ENCODE results near the gene GRM1. TPM values are rescaled to one million over a fixed set of nuclear protein-coding genes. Genes with fewer than 3 reads are reported as not detected.
"Not testable (repeated sequence)": the region's sequence is repeated elsewhere in the genome, so short reads cannot be mapped to it uniquely, and the experiment has no call there.

Gene GRM1
- total and polyA plus RNA-seq, 4 donors, result 0.02 to 0.12 (median 0.06) TPM

DNA sequence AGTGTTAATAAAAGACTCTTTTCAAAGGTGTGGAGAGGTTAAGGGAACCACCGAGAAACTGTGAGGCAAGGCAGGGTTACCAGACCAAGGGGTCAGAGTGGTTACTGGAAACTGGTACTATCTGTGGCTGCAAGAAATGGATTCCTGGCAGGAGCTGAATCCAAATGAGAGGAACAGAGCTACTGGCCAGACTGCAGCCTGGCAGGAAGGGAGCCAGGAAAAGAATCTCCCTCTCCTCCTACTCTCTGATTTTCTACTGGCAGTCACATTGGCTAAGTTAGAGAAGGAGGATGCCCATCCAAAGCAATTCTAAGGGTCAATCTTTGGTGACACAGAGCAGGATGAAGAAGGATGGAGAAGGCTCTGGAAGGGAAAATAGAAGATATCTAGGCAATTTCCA lies 211.5 kb downstream of the GRM1 start:
- Histone ChIP-seq H3K4me3 (no peak overlapping the region), H3K4me1 (ENCODE audit: control insufficient read depth in 5 of 5, insufficient read depth in 5 of 5, low read length in 5 of 5) (no peaks in the 10 kb centered on the region), H3K9ac (ENCODE audit: insufficient read depth in 1 of 2, low read length in 2 of 2) (no peak overlapping the region), H3K27ac (ENCODE audit: low read depth in 1 of 2, low read length in 1 of 2) (no peak overlapping the region), H3K9me3 (ENCODE audit: control insufficient read depth in 4 of 4, insufficient read depth in 3 of 4, low read length in 3 of 4) (peaks cover 0 to 2% (median 0%) of the 10 kb centered on the region in 4 donors), H3K27me3 (ENCODE audit: control insufficient read depth in 3 of 3, insufficient read depth in 3 of 3, low read length in 2 of 3) (no peaks in the 10 kb centered on the region), H3K36me3 (ENCODE audit: control insufficient read depth in 4 of 4, insufficient read depth in 4 of 4, low read length in 4 of 4) (no peaks in the 10 kb centered on the region)
- DNase-seq, result no peak
- ATAC-seq (ENCODE audit: insufficient read depth, low FRiP score), result no peak
- 78 to 91% methylated on average over 1 of the region's 1 CpG for WGBS, 2 donors
- TF ChIP-seq, protein P1, sequence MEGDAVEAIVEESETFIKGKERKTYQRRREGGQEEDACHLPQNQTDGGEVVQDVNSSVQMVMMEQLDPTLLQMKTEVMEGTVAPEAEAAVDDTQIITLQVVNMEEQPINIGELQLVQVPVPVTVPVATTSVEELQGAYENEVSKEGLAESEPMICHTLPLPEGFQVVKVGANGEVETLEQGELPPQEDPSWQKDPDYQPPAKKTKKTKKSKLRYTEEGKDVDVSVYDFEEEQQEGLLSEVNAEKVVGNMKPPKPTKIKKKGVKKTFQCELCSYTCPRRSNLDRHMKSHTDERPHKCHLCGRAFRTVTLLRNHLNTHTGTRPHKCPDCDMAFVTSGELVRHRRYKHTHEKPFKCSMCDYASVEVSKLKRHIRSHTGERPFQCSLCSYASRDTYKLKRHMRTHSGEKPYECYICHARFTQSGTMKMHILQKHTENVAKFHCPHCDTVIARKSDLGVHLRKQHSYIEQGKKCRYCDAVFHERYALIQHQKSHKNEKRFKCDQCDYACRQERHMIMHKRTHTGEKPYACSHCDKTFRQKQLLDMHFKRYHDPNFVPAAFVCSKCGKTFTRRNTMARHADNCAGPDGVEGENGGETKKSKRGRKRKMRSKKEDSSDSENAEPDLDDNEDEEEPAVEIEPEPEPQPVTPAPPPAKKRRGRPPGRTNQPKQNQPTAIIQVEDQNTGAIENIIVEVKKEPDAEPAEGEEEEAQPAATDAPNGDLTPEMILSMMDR (IDR thresholded peaks at IDR 0.05; ENCODE audit: control extremely low read depth, extremely low read depth), result no peak

DNA sequence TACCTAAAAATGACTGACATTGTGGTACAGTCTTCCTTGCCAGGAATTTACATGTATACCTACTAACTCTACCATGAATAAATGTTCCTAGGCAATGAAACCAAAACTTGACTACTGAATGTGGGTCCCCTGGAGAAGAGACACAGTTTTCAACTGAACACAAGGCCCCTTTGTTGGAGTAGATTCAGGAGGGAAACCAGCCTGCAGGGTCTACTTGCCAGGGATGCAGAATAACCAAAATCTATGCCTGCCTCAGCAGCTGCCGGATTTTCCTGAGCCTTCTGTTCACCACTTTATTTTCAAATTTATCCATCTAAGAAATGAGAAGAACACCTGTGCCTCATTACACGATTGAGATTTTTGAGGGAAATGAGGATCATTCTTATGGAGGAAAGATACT lies 211.9 kb downstream of the GRM1 start:
- ATAC-seq (ENCODE audit: insufficient read depth, low FRiP score) (no peak), DNase-seq (no peak)
- H3K27me3 ChIP-seq (ENCODE audit: control insufficient read depth in 3 of 3, insufficient read depth in 3 of 3, low read length in 2 of 3), result no peaks in the 10 kb centered on the region
- no peak overlapping the region for H3K27ac ChIP-seq (ENCODE audit: low read depth in 1 of 2, low read length in 1 of 2)
- no peaks in the 10 kb centered on the region for H3K36me3 ChIP-seq (ENCODE audit: control insufficient read depth in 4 of 4, insufficient read depth in 4 of 4, low read length in 4 of 4)
- no peak overlapping the region for H3K4me3 ChIP-seq
- peaks cover 0 to 2% (median 0%) of the 10 kb centered on the region in 4 donors for H3K9me3 ChIP-seq (ENCODE audit: control insufficient read depth in 4 of 4, insufficient read depth in 3 of 4, low read length in 3 of 4)
- TF ChIP-seq, protein P1 (IDR thresholded peaks at IDR 0.05; ENCODE audit: control extremely low read depth, extremely low read depth), result no peak
- WGBS, 2 donors, result 89% methylated on average over 2 of the region's 2 CpGs
- no peaks in the 10 kb centered on the region for H3K4me1 ChIP-seq (ENCODE audit: control insufficient read depth in 5 of 5, insufficient read depth in 5 of 5, low read length in 5 of 5)
- H3K9ac ChIP-seq (ENCODE audit: insufficient read depth in 1 of 2, low read length in 2 of 2), result no peak overlapping the region

DNA sequence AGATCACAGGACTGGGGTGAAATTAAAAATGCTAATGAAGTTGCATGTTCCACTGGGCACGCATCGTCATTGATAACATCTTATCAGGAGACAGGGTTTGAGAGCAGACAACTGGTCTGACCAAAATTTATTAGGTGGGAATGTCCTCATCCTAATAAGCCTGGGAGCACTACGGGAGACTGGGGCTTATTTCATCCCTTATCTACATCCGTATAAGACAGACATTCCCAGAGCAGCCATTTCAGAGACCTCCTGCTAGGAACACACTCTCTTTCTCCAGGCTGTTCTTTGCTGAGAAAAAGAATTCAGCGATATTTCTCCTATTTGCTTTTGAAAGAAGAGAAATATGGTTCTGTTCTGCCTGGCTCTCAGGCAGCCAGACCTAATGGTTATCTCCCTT lies 214.8 kb downstream of the GRM1 start:
- not testable (repeated sequence) for H3K9me3 ChIP-seq (ENCODE audit: control insufficient read depth in 4 of 4, insufficient read depth in 3 of 4, low read length in 3 of 4); ATAC-seq (ENCODE audit: insufficient read depth, low FRiP score); H3K36me3 ChIP-seq (ENCODE audit: control insufficient read depth in 4 of 4, insufficient read depth in 4 of 4, low read length in 4 of 4); H3K27me3 ChIP-seq (ENCODE audit: control insufficient read depth in 3 of 3, insufficient read depth in 3 of 3, low read length in 2 of 3); H3K27ac ChIP-seq (ENCODE audit: low read depth in 1 of 2, low read length in 1 of 2); DNase-seq; H3K4me1 ChIP-seq (ENCODE audit: control insufficient read depth in 5 of 5, insufficient read depth in 5 of 5, low read length in 5 of 5); H3K4me3 ChIP-seq; H3K9ac ChIP-seq (ENCODE audit: insufficient read depth in 1 of 2, low read length in 2 of 2)
- WGBS, 2 donors, result 83 to 90% methylated on average over 5 of the region's 5 CpGs

DNA sequence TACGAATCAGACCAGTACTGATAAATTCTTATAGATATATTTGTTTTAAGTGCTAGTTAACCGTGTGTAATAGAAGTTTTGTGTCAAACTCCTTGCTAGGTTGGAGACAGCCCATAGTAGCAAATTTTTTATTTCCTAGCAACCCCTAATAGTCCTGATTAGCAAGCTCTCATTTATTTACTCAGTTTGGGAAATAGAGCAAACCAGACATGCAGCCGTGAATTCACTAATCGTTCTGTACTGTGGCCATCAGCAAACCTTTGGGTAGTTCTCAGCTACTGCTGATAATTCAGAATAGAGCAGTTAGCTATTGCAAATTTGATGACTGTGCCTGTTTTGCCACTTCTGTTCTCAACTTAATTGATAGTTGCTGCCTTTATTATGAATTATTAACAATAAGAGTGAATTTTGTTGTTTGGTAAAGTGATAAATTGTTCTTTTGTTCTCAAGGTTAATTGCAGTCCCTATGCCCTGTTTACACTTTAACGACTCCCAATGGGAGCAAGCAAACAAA lies 215.8 kb downstream of the GRM1 start:
- H3K4me3 ChIP-seq, result no peak overlapping the region
- no peaks in the 10 kb centered on the region for H3K4me1 ChIP-seq (ENCODE audit: control insufficient read depth in 5 of 5, insufficient read depth in 5 of 5, low read length in 5 of 5)
- WGBS, 2 donors, result 79 to 88% methylated on average over 5 of the region's 5 CpGs
- H3K27me3 ChIP-seq (ENCODE audit: control insufficient read depth in 3 of 3, insufficient read depth in 3 of 3, low read length in 2 of 3), result no peaks in the 10 kb centered on the region
- H3K36me3 ChIP-seq (ENCODE audit: control insufficient read depth in 4 of 4, insufficient read depth in 4 of 4, low read length in 4 of 4), result no peaks in the 10 kb centered on the region
- DNase-seq (no peak), ATAC-seq (ENCODE audit: insufficient read depth, low FRiP score) (no peak)
- peaks cover 0 to 2% (median 0%) of the 10 kb centered on the region in 4 donors for H3K9me3 ChIP-seq (ENCODE audit: control insufficient read depth in 4 of 4, insufficient read depth in 3 of 4, low read length in 3 of 4)
- TF ChIP-seq, protein P1 (IDR thresholded peaks at IDR 0.05; ENCODE audit: control extremely low read depth, extremely low read depth), result no peak
- no peak overlapping the region for H3K9ac ChIP-seq (ENCODE audit: insufficient read depth in 1 of 2, low read length in 2 of 2)
- H3K27ac ChIP-seq (ENCODE audit: low read depth in 1 of 2, low read length in 1 of 2), result no peak overlapping the region

Measured in lung (tissue), 12 donors.